ENCODE data around the gene MFSD11.
"Not testable (repeated sequence)": the region's sequence is repeated elsewhere in the genome, so short reads cannot be mapped to it uniquely, and the experiment has no call there.

The MFSD11 gene

DNA sequence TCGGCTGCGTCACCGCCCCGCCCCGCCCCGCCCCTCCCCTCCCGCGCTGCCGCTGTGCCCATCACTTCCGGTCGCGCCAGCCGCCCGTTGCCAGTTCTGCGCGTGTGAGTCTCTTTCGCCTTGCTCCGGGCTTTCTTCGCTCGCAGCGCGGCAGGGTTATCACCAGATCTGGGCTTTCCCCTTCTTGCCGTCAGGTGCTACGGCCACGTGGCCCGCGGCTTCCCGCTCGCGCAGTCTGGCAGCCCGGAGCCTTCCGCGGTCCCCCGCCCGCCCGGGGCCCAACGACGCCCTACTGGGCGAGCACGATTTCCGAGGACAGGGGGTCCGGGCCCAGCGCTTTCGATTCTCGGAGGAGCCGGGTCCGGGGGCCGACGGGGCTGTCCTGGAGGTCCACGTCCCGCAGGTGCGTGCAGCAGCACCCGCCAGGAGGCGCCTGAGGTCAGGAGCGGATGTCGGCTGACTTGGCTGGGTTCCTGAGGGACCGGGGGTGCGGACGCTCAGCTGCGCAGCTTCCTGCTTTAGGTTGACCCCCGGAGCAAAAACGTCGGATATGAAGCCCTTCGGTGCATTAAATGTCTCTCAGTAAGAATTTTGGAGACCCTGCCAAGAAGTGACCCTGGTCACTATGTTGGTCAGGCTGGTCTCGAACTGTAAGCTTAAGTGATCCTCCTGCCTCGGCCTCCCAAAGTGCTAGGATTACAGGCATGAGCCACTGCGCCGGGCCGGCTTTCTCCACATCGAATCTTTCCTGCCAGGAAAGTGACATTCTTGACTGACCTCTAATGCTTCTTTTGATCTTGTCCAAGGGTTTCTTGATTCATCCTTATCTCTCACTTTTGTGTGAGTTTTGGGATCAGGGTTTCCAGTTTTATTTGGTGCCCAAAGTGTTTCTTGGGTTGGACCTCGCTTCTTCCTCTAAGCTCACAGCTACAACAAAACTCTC lies 10.9 kb upstream of the MFSD11 start, which contains the start of gene METTL23:
Gene METTL23, plus strand, starts transcription at position 64 of the 943 bp plus-strand sequence. CDS start 2,872 bp downstream, outside the sequence.
- DNase-seq: peak; percentile 81

GRCh38 chr17:76727745-76728456 lies 10.0 kb upstream of the MFSD11 start:
- DNase-seq: no peak

DNA sequence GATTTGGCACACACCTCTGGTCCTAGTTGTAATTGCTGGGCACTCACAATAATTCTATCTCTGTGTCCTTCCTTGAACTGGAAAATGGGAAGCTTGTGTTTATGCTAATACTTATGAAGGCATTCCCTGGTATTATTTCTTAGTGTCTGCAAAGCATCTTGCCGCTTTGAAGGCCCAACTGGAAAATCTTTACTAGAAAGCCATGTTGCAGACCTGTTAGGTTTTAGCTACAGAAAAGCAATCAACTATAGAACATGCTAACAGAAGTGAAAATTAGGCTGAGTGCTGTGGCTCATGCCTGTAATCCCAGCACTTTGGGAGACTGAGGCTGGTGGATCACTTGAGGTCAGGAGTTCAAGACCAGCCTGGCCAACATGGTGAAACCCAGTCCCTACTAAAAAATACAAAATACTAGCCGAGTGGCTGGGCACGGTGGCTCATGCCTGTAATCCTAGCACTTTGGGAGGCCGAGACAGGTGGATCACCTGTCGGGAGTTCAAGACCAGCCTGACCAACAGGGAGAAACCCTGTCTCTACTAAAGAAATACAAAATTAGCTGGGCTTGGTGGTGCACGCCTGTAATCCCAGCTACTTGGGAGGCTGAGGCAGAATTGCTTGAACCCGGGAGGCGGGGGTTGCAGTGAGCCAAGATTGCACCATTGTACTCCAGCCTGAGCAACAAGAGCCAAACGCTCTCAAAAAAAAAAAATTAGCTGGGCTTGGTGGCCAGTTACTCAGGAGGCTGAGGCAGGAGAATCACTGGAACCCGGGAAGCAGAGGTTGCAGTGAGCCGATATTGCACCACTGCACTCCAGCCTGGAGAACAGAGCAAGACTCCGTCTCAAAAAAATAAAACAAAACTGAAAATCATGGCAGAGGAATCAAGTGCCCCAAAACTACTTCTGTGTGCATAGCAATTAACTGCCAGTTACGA lies 5.9 kb upstream of the MFSD11 start:
- not testable (repeated sequence) for DNase-seq

- DNase-seq: no peak
Measured at GRCh38 chr17:76732734-76733617, 4.9 kb upstream of the MFSD11 start.

GRCh38 chr17:76733618-76733957 lies 4.3 kb upstream of the MFSD11 start:
- DNase-seq: no peak

GRCh38 chr17:76734080-76734840 lies 3.7 kb upstream of the MFSD11 start:
- peak; percentile 50 for DNase-seq

DNA sequence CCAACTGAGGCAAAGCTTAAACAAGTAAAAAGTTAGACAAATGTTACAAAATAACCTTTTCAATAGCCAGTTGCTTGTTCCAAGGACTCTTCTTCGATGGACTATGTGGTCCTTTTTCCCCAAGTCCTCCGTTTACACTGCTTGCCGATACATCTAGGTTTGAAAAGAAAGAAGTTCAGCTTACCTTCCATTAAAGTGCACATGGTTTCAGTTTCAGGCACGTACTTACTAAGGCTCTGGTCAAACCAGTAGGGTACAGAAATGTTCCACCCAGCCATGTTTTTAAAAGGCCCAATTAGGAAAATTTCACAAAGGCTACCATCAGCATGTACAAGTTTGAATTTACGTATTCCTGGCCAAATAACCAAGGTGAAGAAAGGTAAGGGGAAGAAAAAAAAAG lies 2.9 kb upstream of the MFSD11 start:
- DNase-seq: peak; percentile 61

GRCh38 chr17:76735586-76736348 lies 2.2 kb upstream of the MFSD11 start:
- peak; percentile 25 for DNase-seq

DNA sequence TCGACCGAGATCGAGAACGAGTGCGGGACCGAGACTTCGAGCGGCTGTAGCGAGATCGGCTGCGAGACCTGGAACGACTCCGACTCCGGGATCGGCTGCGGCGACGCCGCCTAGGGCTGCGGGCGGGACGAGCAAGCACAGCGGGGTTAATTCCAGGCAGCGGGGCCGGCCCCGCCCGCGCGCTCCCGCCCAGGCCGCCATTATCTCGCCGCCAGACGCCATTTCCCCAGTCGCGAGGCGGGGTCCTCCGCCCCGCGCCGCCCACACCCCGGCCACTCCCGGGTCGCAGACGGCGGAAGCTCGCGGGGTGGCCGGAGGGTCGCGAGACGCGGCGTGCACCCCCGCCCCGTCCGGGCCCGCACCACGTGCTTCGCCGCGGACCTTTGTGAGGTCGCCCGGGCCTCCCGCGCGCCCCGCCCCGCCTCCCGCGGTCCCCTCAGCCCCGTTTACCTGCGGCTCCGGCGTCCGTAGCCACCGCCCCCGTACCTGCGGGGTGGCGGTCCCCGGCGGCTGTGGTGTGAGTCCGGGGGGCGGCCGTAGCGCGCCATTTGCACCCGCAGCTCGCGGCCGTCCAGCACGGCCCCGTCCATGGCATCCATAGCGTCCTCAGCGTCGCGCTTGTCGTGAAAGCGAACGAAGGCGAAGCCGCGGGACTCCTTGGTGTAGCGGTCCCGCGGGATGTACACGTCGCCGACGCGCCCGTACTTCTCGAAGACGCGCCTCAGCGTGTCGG lies 1.4 kb upstream of the MFSD11 start:
- peak; percentile 63 for DNase-seq

DNA sequence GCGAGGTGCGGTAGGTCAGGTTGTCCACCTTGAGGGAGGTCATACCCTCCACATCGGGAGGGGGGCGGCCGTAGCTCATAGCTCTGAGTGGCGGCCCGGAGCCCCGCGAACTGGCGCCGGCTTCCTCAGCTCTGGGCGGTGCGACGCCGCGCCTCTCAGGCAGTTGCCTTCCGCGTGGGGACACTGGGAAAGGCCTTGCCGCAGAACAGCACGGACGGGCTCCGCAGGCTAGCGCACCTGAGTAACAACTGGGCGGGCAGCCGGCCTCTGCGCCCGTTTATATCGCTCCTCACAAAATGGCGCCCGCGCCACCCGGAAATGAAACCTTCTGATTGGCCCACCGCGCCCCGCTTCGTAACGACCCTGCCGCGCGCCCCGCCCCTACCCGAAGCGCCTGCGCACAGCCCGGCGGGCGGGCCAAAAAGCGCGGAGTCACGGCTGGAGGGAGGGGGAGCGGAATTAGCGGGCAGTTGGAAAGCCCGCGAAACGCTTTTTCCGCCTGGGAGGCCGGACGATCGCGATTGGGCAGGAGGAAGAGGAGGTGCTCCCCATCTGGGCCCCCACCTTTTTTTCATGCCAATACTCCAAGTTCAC lies 740 bp upstream of the MFSD11 start, which contains the start of gene SRSF2:
Gene SRSF2, minus strand, starts transcription at position 250 of the 594 bp plus-strand sequence. Its CDS starts 171 bp downstream, at position 79.
- peak; percentile 99 for DNase-seq

GRCh38 chr17:76738468-76738850 lies 540 bp downstream of the MFSD11 start:
- no peak for DNase-seq

GRCh38 chr17:76739568-76740115 lies 1.7 kb downstream of the MFSD11 start:
- not testable (repeated sequence) for DNase-seq

DNA sequence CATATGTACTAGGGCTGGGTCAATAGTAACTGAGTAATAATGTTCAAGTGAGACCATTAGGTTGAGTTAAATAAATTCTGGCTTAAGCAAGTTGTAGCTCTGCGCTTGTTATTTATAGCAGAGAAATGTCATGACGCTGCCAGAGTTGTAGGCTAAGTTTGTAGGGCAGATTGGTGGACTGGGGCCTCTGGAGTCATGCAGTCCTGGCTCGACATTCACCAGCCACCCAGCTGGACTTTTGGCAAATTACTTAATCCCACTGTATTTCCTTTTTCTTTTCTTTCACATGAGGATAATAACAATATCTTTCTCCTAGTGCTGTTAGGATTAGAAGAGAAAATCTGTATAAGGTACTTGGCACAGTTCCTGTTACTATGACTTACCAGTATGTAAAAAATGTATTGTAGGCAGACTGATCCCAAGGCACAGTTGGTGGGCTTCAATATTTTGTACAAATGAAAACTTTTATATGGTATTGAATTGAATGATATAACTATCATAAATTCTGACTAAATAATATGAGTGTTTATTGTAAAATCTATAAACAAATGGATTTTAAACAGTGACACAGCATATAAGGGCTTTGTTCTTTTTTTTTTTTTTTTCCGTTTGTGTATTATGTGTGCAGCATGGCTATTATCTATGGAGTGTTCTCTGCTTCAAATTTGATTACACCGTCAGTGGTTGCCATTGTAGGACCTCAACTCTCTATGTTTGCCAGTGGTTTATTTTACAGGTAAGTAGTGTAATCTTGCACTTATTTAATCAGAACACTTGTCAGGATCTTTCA lies 2.6 kb downstream of the MFSD11 start:
- DNase-seq: no peak

GRCh38 chr17:76742958-76743357 lies 5.0 kb downstream of the MFSD11 start:
- peak; percentile 37 for DNase-seq

DNA sequence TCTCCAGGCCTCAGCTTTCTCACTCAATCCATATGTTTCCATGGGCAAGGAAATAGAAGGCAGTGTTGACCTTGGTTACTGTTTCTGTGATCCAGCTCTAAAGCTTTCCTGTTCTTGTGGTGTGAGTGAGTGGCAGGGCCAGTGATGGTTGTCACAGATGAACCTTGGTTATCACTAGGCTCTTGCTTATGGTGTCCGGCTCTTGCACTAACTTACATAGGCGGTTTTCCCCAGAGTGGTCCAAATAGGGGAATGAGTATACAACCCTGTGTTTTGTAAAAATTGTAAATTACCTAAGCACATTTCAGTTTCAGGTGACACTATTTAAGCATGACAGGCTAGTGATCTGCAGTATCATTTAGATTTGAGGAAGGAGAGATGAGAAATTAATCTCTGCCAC lies 6.8 kb downstream of the MFSD11 start:
- no peak for DNase-seq

GRCh38 chr17:76745785-76746184 lies 7.9 kb downstream of the MFSD11 start:
- peak; percentile 39 for DNase-seq

DNA sequence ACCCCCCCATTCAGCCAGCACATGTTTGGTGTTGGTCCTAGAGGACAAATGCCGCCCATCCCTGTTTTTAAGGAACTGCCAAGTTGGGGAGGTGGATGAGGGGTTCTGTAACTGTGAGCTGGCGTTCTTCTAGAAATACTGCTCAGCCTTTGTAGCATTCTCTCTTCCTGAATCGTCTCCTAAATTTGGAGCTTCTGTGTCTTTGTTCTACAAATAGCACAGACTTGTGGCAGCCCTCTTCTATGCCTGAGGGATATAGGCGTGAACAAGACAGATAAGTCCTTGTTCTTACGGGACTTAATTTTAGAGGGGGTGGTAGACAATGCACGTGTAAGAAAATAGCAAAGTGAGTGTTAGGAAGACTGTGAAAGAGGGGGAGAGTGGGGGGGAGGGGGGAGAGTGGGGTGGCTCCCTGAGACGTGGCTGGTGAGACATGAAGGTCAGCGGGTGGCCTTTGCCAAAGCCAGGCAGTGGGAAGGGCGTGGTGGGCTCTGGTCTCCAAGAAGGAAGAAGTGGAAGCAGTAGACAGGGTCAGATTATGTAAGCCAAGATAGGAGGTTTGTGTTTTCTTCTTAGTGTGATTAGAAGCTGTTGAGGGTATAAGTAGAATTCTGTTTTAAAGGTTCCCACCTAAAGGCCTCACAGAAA lies 9.9 kb downstream of the MFSD11 start:
- DNase-seq: no peak
